ENCODE data around the gene ERFL.
"Not testable (repeated sequence)": the region's sequence is repeated elsewhere in the genome, so short reads cannot be mapped to it uniquely, and the experiment has no call there.

The ERFL gene

GRCh38 chr19:41876847-41877832, 51.1 kb downstream of the ERFL start, which contains the start of gene CD79A:
CD79A (plus strand) TSS chr19:41877279; CDS start chr19:41877305, 26 bp downstream.
- DNase-seq (ENCODE audit: extremely low read depth, low read depth) = no peak
- H3K4me3 ChIP-seq (replicated peaks; ENCODE audit: low read depth, low read length) = no peak within 1 kb of the TSS
- no peak for TF ChIP-seq CTCF (IDR thresholded peaks at IDR 0.05; ENCODE audit: low read depth, low read length, missing control alignments)

GRCh38 chr19:41875973-41876372, 52.3 kb downstream of the ERFL start:
- H3K4me3 ChIP-seq (replicated peaks; ENCODE audit: low read depth, low read length); DNase-seq (ENCODE audit: extremely low read depth, low read depth): not testable (repeated sequence)

- DNase-seq (ENCODE audit: extremely low read depth, low read depth) = no peak
- TF ChIP-seq CTCF (IDR thresholded peaks at IDR 0.05; ENCODE audit: low read depth, low read length, missing control alignments) = peak; percentile 73
These were observed 55.2 kb downstream of the ERFL start for GRCh38 chr19:41872775-41873647.

GRCh38 chr19:41872384-41872774, 55.9 kb downstream of the ERFL start:
- no peak for TF ChIP-seq CTCF (IDR thresholded peaks at IDR 0.05; ENCODE audit: low read depth, low read length, missing control alignments)
- DNase-seq (ENCODE audit: extremely low read depth, low read depth) = no peak
- H3K4me3 ChIP-seq (replicated peaks; ENCODE audit: low read depth, low read length) = no peak overlapping the region

More at GRCh38 chr19:41872775-41873647, 55.2 kb downstream of the ERFL start:
- no peak overlapping the region for H3K4me3 ChIP-seq (replicated peaks; ENCODE audit: low read depth, low read length)

GRCh38 chr19:41871573-41872383, 56.5 kb downstream of the ERFL start:
- TF ChIP-seq CTCF (IDR thresholded peaks at IDR 0.05; ENCODE audit: low read depth, low read length, missing control alignments) = no peak
- H3K4me3 ChIP-seq (replicated peaks; ENCODE audit: low read depth, low read length) = no peak overlapping the region
- no peak for DNase-seq (ENCODE audit: extremely low read depth, low read depth)

GRCh38 chr19:41870401-41870873, 57.8 kb downstream of the ERFL start:
- no peak for TF ChIP-seq CTCF (IDR thresholded peaks at IDR 0.05; ENCODE audit: low read depth, low read length, missing control alignments)
- DNase-seq (ENCODE audit: extremely low read depth, low read depth) = no peak
- H3K4me3 ChIP-seq (replicated peaks; ENCODE audit: low read depth, low read length) = no peak overlapping the region
